ENCODE results near the gene UBAP1. TPM values are rescaled to one million over a fixed set of nuclear protein-coding genes. Genes with fewer than 3 reads are reported as not detected.

Gene UBAP1
- total RNA-seq, 4 donors from 2014 or later: 31.6 to 52.2 (median 42.3) TPM

- TF ChIP-seq CTCF (IDR thresholded peaks at IDR 0.05; ENCODE audit: low read depth): no peak
These were observed 59.0 kb downstream of the UBAP1 start for GRCh38 chr9:34237836-34238235.

GRCh38 chr9:34240006-34240405 is 61.2 kb downstream of the UBAP1 start:
- TF ChIP-seq CTCF (IDR thresholded peaks at IDR 0.05; ENCODE audit: low read depth): no peak

- TF ChIP-seq CTCF (IDR thresholded peaks at IDR 0.05; ENCODE audit: low read depth): no peak
These were observed 64.0 kb downstream of the UBAP1 start for GRCh38 chr9:34242830-34243229.

DNA sequence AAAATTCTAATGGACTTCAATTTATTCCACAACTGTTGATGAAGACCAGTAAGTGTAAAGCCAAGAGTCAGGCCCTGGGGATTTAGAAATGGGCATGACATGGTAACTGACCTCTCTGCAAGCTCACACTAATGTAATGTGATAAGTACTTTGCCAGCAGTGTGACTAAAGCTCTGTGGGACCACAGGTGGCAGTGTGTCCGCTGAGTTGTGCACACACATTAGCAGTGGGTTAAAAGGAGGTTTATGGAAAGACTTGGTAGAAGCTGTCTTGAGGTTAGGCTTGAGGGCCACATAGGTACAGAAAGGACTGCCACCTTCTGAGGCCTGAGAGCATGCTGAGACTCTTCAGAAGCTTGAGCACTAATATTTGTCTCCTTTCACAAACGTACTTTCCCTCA is 67.6 kb downstream of the UBAP1 start:
- TF ChIP-seq CTCF (IDR thresholded peaks at IDR 0.05; ENCODE audit: low read depth): no peak

GRCh38 chr9:34249274-34249673 is 70.4 kb downstream of the UBAP1 start:
- TF ChIP-seq CTCF (IDR thresholded peaks at IDR 0.05; ENCODE audit: low read depth): no peak

DNA sequence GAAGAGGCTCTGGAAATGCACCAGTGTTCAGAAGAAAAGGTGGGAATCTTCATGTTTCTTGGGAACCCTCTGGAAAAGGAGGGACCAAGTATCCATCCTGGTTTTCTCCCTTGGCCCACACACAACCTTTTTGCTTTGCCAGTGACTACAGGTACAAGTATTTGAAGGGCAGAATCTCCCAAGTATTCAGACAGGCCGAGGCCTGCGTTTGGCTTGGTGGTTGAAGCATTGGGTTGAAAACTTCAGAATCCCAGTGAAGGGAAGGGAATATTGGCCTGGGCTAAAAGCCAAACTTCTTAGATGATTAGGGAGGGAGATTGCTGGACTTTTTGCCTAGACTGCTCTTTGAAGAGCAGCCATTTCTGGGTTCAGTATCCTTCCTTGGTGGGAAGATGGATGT is 71.9 kb downstream of the UBAP1 start:
- no peak for TF ChIP-seq CTCF (IDR thresholded peaks at IDR 0.05; ENCODE audit: low read depth)

DNA sequence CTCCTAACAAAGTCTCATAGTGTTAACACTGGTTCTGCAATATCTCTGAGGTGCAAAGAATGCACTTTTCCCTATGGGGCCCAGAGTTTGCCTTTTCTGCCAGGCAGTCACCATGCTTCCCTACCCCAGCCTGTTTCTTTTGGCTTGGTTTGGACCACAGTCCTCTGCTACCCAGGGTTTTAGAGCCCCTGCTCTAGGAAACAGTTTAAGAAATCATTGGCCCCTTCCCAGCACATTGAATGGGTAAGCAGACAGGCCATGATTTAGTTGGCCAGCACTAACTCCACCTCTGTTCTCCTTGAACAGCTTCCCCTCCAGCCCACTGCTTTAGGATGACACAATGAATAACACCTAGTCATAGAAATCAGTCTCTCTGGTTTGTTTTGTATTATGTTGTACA is 73.2 kb downstream of the UBAP1 start:
- no peak for TF ChIP-seq CTCF (IDR thresholded peaks at IDR 0.05; ENCODE audit: low read depth)

Data from subcutaneous adipose tissue (tissue), 4 donors.